ENCODE data around the gene FAM163A. TPM values are rescaled to one million over a fixed set of nuclear protein-coding genes. Genes with fewer than 3 reads are reported as not detected.

Gene FAM163A
- total and polyA plus RNA-seq, 12 donors, result 0.34 to 7.0 (median 2.6) TPM; not detected in 4

- TF ChIP-seq POLR2A (IDR thresholded peaks at IDR 0.05) (no peak), CTCF (IDR thresholded peaks at IDR 0.05) (no peak)
- Histone ChIP-seq H3K27me3 (peaks cover 47% of the 10 kb centered on the region), H3K27ac (peak overlapping the region in 1 of 5 donors; percentile 82), H3K9me3 (replicated peaks in 1 of 3) (no peaks in the 10 kb centered on the region), H3K36me3 (replicated peaks in 1 of 2) (no peaks in the 10 kb centered on the region), H3K4me1 (replicated peaks in 1 of 2) (peaks cover 7 to 10% of the 10 kb centered on the region in 2 donors), H3K4me3 (no peak overlapping the region)
- intact Hi-C loops (cut with DNase I), result no loop called here
- peak in 1 of 7 donors; percentile 59 for DNase-seq
- WGBS, 4 donors, result 55 to 79% (median 74%) methylated on average over 8 of the region's 8 CpGs
These were observed 2.1 kb downstream of the FAM163A start for GRCh38 chr1:179745131-179745611.

- peaks cover 47% of the 10 kb centered on the region for H3K27me3 ChIP-seq
- WGBS, 4 donors, result 55 to 77% (median 65%) methylated on average over 4 of the region's 4 CpGs
These were observed 2.7 kb downstream of the FAM163A start for GRCh38 chr1:179745743-179746142.

GRCh38 chr1:179747611-179748010 is 4.5 kb downstream of the FAM163A start:
- TF ChIP-seq CTCF (IDR thresholded peaks at IDR 0.05) (no peak), POLR2A (IDR thresholded peaks at IDR 0.05) (no peak)
- H3K27me3 ChIP-seq, result peaks cover 30% of the 10 kb centered on the region
- H3K27ac ChIP-seq, result peak overlapping the region in 1 of 5 donors; percentile 34
- no peak for DNase-seq
- H3K4me1 ChIP-seq (replicated peaks in 1 of 2), result peaks cover 7 to 10% of the 10 kb centered on the region in 2 donors
- WGBS, 4 donors, result 83 to 98% (median 88%) methylated on average over 2 of the region's 2 CpGs
- H3K4me3 ChIP-seq, result no peak overlapping the region
- no peaks in the 10 kb centered on the region for H3K36me3 ChIP-seq (replicated peaks in 1 of 2)
- H3K9me3 ChIP-seq (replicated peaks in 1 of 3), result no peaks in the 10 kb centered on the region
- intact Hi-C loops (cut with DNase I), result no loop called here

More at GRCh38 chr1:179745743-179746142, 2.7 kb downstream of the FAM163A start:
- intact Hi-C loops (cut with DNase I), result no loop called here
- Histone ChIP-seq H3K36me3 (replicated peaks in 1 of 2) (no peaks in the 10 kb centered on the region), H3K4me3 (no peak overlapping the region), H3K4me1 (replicated peaks in 1 of 2) (peaks cover 7 to 10% of the 10 kb centered on the region in 2 donors), H3K27ac (peak overlapping the region in 1 of 5 donors; percentile 82), H3K9me3 (replicated peaks in 1 of 3) (no peaks in the 10 kb centered on the region)
- no peak for DNase-seq
- TF ChIP-seq CTCF (IDR thresholded peaks at IDR 0.05) (no peak), POLR2A (IDR thresholded peaks at IDR 0.05) (no peak)

- H3K27me3 ChIP-seq, result peaks cover 19% of the 10 kb centered on the region
- no peaks in the 10 kb centered on the region for H3K36me3 ChIP-seq (replicated peaks in 1 of 2)
- WGBS, 4 donors, result 62 to 76% (median 74%) methylated on average over 4 of the region's 4 CpGs
- no peak for DNase-seq
- no peaks in the 10 kb centered on the region for H3K9me3 ChIP-seq (replicated peaks in 1 of 3)
- TF ChIP-seq POLR2A (IDR thresholded peaks at IDR 0.05) (no peak), CTCF (IDR thresholded peaks at IDR 0.05) (no peak)
- no peak overlapping the region for H3K4me3 ChIP-seq
- peaks cover 4 to 5% of the 10 kb centered on the region in 2 donors for H3K4me1 ChIP-seq (replicated peaks in 1 of 2)
- H3K27ac ChIP-seq, result peak overlapping the region in 1 of 5 donors; percentile 13
- intact Hi-C loops (cut with DNase I), result no loop called here
These were observed 5.7 kb downstream of the FAM163A start for GRCh38 chr1:179748772-179749171.

Data from adrenal gland (tissue), 12 donors.